ENCODE measurements around the gene ATP11A. TPM values are rescaled to one million over a fixed set of nuclear protein-coding genes. Genes with fewer than 3 reads are reported as not detected.
"Not testable (repeated sequence)": the region's sequence is repeated elsewhere in the genome, so short reads cannot be mapped to it uniquely, and the experiment has no call there.

ATP11A gene
- total and polyA plus RNA-seq, 9 donors: 6.6 to 72.7 (median 34.9) TPM

DNA sequence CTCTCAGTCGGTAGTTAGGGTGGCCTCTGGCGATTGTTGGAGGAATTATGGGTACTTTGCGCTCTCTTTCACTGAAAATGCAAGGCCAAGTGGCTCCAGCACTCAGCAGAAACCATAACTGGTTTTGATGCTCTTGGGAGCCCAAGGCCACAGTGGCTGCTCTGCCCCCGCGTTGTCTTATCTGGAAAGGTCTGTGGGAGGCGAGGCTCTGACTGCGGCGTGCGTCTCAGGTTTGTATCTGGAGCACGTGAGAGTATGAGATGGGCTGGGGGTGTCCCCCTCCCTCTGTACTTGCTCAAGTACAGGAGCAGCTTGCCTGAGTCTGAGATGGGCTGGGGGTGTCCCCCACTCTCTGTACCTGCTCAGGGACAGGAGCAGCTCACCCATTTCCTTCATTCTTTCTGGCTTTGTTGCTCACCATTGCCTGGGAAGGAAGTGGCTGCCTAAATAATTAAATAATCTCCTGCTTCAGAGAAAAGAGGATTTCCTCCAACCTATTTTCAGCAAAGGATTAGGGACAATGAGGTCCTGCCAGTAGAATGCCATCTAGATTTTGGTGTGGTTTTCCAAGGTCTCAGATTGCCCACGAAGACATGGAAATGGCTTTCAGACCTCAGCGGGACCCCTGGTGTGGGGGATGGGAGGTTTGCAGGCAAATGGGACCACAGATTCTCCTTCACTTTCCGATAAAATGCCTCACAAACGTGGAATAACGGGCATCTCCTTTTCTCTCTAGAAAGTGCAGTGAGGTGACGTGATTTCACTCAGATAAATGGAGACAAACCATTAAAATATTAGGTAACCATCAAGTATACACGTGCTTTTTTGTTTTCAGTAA lies 14.7 kb downstream of the ATP11A start:
- intact Hi-C loops (cut with DNase I): loop anchor here in 1 of 4 donors (2.0 kb wide), 1 partner anchor 58 kb away; no protein-coding TSS in a partner anchor
- no peak for TF ChIP-seq POLR2A (IDR thresholded peaks at IDR 0.05)
- no peak for TF ChIP-seq EP300 (IDR thresholded peaks at IDR 0.05)
- TF ChIP-seq, protein P1, sequence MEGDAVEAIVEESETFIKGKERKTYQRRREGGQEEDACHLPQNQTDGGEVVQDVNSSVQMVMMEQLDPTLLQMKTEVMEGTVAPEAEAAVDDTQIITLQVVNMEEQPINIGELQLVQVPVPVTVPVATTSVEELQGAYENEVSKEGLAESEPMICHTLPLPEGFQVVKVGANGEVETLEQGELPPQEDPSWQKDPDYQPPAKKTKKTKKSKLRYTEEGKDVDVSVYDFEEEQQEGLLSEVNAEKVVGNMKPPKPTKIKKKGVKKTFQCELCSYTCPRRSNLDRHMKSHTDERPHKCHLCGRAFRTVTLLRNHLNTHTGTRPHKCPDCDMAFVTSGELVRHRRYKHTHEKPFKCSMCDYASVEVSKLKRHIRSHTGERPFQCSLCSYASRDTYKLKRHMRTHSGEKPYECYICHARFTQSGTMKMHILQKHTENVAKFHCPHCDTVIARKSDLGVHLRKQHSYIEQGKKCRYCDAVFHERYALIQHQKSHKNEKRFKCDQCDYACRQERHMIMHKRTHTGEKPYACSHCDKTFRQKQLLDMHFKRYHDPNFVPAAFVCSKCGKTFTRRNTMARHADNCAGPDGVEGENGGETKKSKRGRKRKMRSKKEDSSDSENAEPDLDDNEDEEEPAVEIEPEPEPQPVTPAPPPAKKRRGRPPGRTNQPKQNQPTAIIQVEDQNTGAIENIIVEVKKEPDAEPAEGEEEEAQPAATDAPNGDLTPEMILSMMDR (IDR thresholded peaks at IDR 0.05): no peak
- H3K36me3 ChIP-seq: no peaks in the 10 kb centered on the region
- peaks cover 6% of the 10 kb centered on the region for H3K4me1 ChIP-seq (ENCODE audit: insufficient read depth)
- no peaks in the 10 kb centered on the region for H3K27me3 ChIP-seq
- no peak overlapping the region for H3K27ac ChIP-seq
- H3K4me3 ChIP-seq: no peak overlapping the region
- H3K9me3 ChIP-seq: no peaks in the 10 kb centered on the region
- 40 to 52% (median 49%) methylated on average over 17 of the region's 17 CpGs for WGBS, 3 donors
- peak in 3 of 5 donors; percentile 25 to 66 (median 55) for DNase-seq

- no peaks in the 10 kb centered on the region for H3K9me3 ChIP-seq
- intact Hi-C loops (cut with DNase I): loop anchor here in 1 of 4 donors (2.0 kb wide), 1 partner anchor 58 kb away; no protein-coding TSS in a partner anchor
- peak in 1 of 5 donors; percentile 28 for DNase-seq
- H3K36me3 ChIP-seq: no peaks in the 10 kb centered on the region
- TF ChIP-seq POLR2A (IDR thresholded peaks at IDR 0.05) (no peak), EP300 (IDR thresholded peaks at IDR 0.05) (no peak)
- TF ChIP-seq, protein P1 (IDR thresholded peaks at IDR 0.05): no peak
- peaks cover 6% of the 10 kb centered on the region for H3K4me1 ChIP-seq (ENCODE audit: insufficient read depth)
- no peaks in the 10 kb centered on the region for H3K27me3 ChIP-seq
- WGBS, 3 donors: 94 to 98% (median 96%) methylated on average over 17 of the region's 17 CpGs
- H3K27ac ChIP-seq: no peak overlapping the region
- H3K4me3 ChIP-seq: no peak overlapping the region
Measured at GRCh38 chr13:112705286-112705685, 15.4 kb downstream of the ATP11A start.

DNA sequence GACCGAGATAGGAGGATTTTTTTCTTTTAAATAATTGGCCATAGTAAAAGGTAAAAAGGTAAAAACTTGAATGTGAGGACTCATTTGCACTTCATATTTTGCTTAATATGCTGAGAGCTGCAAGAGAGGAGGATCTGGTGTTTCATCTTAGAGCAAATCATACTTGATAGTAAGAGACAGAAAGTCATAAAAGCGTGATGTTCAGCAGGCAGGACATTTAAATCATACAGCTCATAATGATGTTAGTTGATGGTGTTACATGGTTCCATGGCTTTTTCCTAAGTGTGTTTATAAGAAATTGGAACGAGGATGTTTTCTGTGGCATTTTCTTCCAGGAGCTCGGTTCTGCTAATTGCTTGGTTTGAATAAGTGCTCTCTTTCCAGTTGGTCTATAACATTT lies 16.3 kb downstream of the ATP11A start:
- Histone ChIP-seq H3K4me3 (no peak overlapping the region), H3K36me3 (no peaks in the 10 kb centered on the region), H3K27me3 (no peaks in the 10 kb centered on the region), H3K9me3 (no peaks in the 10 kb centered on the region), H3K4me1 (ENCODE audit: insufficient read depth) (peaks cover 9% of the 10 kb centered on the region), H3K27ac (no peak overlapping the region)
- 92 to 98% (median 97%) methylated on average over 4 of the region's 4 CpGs for WGBS, 3 donors
- intact Hi-C loops (cut with DNase I): no loop called here
- TF ChIP-seq, protein P1 (IDR thresholded peaks at IDR 0.05): no peak
- TF ChIP-seq EP300 (IDR thresholded peaks at IDR 0.05) (no peak), POLR2A (IDR thresholded peaks at IDR 0.05) (no peak)
- DNase-seq: no peak

- no peak overlapping the region for H3K4me3 ChIP-seq
- H3K27me3 ChIP-seq: no peaks in the 10 kb centered on the region
- intact Hi-C loops (cut with DNase I): no loop called here
- no peaks in the 10 kb centered on the region for H3K36me3 ChIP-seq
- WGBS, 3 donors: 79 to 83% (median 83%) methylated on average over 11 of the region's 11 CpGs
- no peak overlapping the region for H3K27ac ChIP-seq
- peak in 3 of 5 donors; percentile 10 to 20 (median 19) for DNase-seq
- H3K9me3 ChIP-seq: no peaks in the 10 kb centered on the region
- no peak for TF ChIP-seq POLR2A (IDR thresholded peaks at IDR 0.05)
- TF ChIP-seq, protein P1 (IDR thresholded peaks at IDR 0.05): no peak
- no peak for TF ChIP-seq EP300 (IDR thresholded peaks at IDR 0.05)
- peaks cover 16% of the 10 kb centered on the region for H3K4me1 ChIP-seq (ENCODE audit: insufficient read depth)
Measured at GRCh38 chr13:112708560-112709240, 18.9 kb downstream of the ATP11A start.

DNA sequence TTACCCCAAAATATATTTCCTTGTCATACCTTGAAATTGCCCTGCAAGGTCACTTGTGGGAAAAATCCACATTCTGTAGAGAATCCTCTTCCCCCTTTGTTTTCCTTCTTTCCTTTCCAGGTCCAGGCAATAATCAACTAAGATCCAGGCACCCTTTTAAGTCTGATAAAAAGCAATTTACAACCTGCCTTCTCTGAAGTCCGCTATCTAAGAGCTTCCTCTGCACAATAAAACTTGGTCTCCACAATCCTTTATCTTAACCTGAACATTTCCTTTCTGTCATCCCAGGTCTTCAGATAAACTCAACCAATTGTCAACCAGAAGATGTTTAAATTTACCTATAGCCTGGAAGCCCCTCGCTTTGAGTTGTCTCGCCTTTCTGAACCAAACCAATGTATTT lies 19.5 kb downstream of the ATP11A start:
- H3K4me3 ChIP-seq; H3K36me3 ChIP-seq; H3K27ac ChIP-seq; intact Hi-C loops (cut with DNase I); H3K9me3 ChIP-seq; H3K27me3 ChIP-seq; DNase-seq: not testable (repeated sequence)
- WGBS, 3 donors: 98 to 99% (median 99%) methylated on average over 3 of the region's 3 CpGs
- peaks cover 10% of the 10 kb centered on the region for H3K4me1 ChIP-seq (ENCODE audit: insufficient read depth)
